OCI-LY7 (cell line): Measurements from ENCODE around the gene ERO1A.

Source experiments
- CTCF ChIP-seq: fragments of 200-600 bp; sonication (generic); conservative IDR thresholded peaks from 2 replicates; pipeline ENCODE4 v1.5.1; 2014; ENCODE audit warnings: mild to moderate bottlenecking, antibody characterized with exemption, low read length, moderate library complexity, mixed read lengths
- EZH2phosphoT487 ChIP-seq: fragments of 200-600 bp; sonication (generic); IDR thresholded peaks from 2 replicates; pipeline ENCODE4 v1.6.1; 2018; ENCODE audit warnings: low read depth, borderline replicate concordance, mild to moderate bottlenecking, mixed run types, antibody characterized with exemption, low read length, moderate library complexity, mixed read lengths

GRCh38 chr14:52590318-52590717 lies 105.0 kb downstream of the ERO1A start:
- TF ChIP-seq CTCF = no peak
- no peak for TF ChIP-seq EZH2phosphoT487
